Endodermal cell (in vitro differentiated cells): ENCODE data around the gene SRPK3. TPM values are rescaled to one million over a fixed set of nuclear protein-coding genes. Genes with fewer than 3 reads are reported as not detected.

Experiments used
- DNase-seq: peaks from one replicate; pipeline ENCODE4 v3.0.0-alpha.2; 2017
- H3K27ac ChIP-seq: 2 replicates; pipeline ENCODE4 v1.5.1; 2013; ENCODE audit warnings: mild to moderate bottlenecking, low read depth, low read length, moderate library complexity
- H3K27me3 ChIP-seq: 2 replicates; pipeline ENCODE4 v1.6.1; 2013; ENCODE audit warnings: mild to moderate bottlenecking, low read length, moderate library complexity; ENCODE audit not compliant: insufficient read depth, control insufficient read depth, poor library complexity, severe bottlenecking
- H3K36me3 ChIP-seq: 2 replicates; pipeline ENCODE4 v1.7.0; 2013; ENCODE audit warnings: mild to moderate bottlenecking, low read length, moderate library complexity; ENCODE audit not compliant: control insufficient read depth, insufficient read depth
- H3K4me1 ChIP-seq: one replicate; pipeline ENCODE4 v1.7.0; 2013; ENCODE audit warnings: low read length; ENCODE audit not compliant: control insufficient read depth, insufficient read depth
- H3K4me3 ChIP-seq: 2 replicates; pipeline ENCODE4 v1.5.1; 2013; ENCODE audit warnings: mild to moderate bottlenecking, low read length, moderate library complexity
- H3K9ac ChIP-seq: 2 replicates; pipeline ENCODE4 v1.6.1; 2013; ENCODE audit warnings: mild to moderate bottlenecking, low read length, moderate library complexity; ENCODE audit not compliant: poor library complexity, severe bottlenecking; ENCODE audit errors: extremely low read depth
- H3K9me3 ChIP-seq: 2 replicates; pipeline ENCODE4 v1.6.1; 2013; ENCODE audit warnings: mild to moderate bottlenecking, low read length, moderate library complexity; ENCODE audit not compliant: control insufficient read depth
- H3K27ac Mint-ChIP-seq: 2 replicates; pipeline ENCODE4 v1.8.0; 2020; ENCODE audit warnings: mixed read lengths
- H3K27me3 Mint-ChIP-seq: 2 replicates; pipeline ENCODE4 v1.8.0; 2021; ENCODE audit warnings: mild to moderate bottlenecking, mixed read lengths; ENCODE audit not compliant: insufficient read depth
- H3K36me3 Mint-ChIP-seq: 2 replicates; pipeline ENCODE4 v1.8.0; 2020; ENCODE audit warnings: low read depth, mixed read lengths
- H3K4me1 Mint-ChIP-seq: 2 replicates; pipeline ENCODE4 v1.8.0; 2020; ENCODE audit warnings: mixed read lengths
- H3K4me3 Mint-ChIP-seq: 2 replicates; pipeline ENCODE4 v1.8.0; 2020; ENCODE audit warnings: mild to moderate bottlenecking, moderate library complexity, mixed read lengths
- H3K9me3 Mint-ChIP-seq: 2 replicates; pipeline ENCODE4 v1.8.0; 2020; ENCODE audit warnings: mild to moderate bottlenecking, mixed read lengths
- WGBS, 2 experiments: methylation state at CpG; one replicate each; pipeline versions ENCODE4 v1.1.5 to v1.1.7; 2013; ENCODE audit warnings: missing lambda C conversion rate in 2 of 2, mixed read lengths in 1 of 2; ENCODE audit not compliant: insufficient coverage in 1 of 2, insufficient read length in 1 of 2; 5-methylcytosine and 5-hydroxymethylcytosine counted together
- total RNA-seq, 2 donors: library from RNA; stranded (reverse); fragmentation: NEBNext Ultra II Directional in 1 of 2; extraction: Animal tissue kit (Norgen Biotek cat#: 25700) in 1 of 2; gene quantifications; 2 replicates in 1 of 2; 3 replicates in 1 of 2; pipeline ENCODE4 v1.2.1, GENCODE V29; 2021
- TF ChIP-seq, protein P1 (sequence below): fragments of 200-600 bp; sonication (generic); conservative IDR thresholded peaks from 2 replicates; pipeline ENCODE4 v1.5.0; 2021; ENCODE audit warnings: antibody characterized with exemption, mild to moderate bottlenecking

The SRPK3 gene
- total RNA-seq, 2 donors from 2014 or later: not detected

DNA sequence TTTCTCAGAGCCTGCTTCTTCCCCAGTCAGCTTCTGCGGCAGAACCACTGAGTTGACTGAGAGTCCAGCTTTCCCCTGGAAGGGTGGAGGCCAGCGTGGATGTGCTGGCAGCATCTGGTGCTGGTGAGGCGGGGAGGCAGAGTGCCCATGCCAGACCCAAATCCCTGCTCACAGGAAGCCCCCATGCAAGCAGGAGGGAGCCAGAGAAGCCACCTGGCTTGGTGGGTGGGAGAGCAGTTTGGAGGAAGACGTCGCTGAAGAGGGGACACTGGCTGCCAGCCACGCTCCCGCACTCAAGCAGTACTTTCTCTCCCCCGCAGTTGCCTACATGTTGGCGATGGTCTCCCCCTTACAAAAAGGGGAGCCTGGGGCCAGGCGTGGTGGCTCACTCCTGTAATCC, 43.5 kb downstream of the SRPK3 start:
- Histone ChIP-seq H3K4me1 (no peaks in the 10 kb centered on the region), H3K36me3 (no peaks in the 10 kb centered on the region), H3K27me3 (no peaks in the 10 kb centered on the region), H3K9ac (no peak overlapping the region), H3K9me3 (no peaks in the 10 kb centered on the region), H3K27ac (no peak overlapping the region), H3K4me3 (no peak overlapping the region)
- Mint-ChIP-seq H3K9me3 (peaks cover 67% of the 10 kb centered on the region), H3K4me3 (no peak overlapping the region), H3K27ac (no peak overlapping the region), H3K36me3 (peaks cover 5% of the 10 kb centered on the region), H3K27me3 (no peaks in the 10 kb centered on the region), H3K4me1 (peaks cover 15% of the 10 kb centered on the region)
- TF ChIP-seq, protein P1, sequence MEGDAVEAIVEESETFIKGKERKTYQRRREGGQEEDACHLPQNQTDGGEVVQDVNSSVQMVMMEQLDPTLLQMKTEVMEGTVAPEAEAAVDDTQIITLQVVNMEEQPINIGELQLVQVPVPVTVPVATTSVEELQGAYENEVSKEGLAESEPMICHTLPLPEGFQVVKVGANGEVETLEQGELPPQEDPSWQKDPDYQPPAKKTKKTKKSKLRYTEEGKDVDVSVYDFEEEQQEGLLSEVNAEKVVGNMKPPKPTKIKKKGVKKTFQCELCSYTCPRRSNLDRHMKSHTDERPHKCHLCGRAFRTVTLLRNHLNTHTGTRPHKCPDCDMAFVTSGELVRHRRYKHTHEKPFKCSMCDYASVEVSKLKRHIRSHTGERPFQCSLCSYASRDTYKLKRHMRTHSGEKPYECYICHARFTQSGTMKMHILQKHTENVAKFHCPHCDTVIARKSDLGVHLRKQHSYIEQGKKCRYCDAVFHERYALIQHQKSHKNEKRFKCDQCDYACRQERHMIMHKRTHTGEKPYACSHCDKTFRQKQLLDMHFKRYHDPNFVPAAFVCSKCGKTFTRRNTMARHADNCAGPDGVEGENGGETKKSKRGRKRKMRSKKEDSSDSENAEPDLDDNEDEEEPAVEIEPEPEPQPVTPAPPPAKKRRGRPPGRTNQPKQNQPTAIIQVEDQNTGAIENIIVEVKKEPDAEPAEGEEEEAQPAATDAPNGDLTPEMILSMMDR: no peak
- WGBS, 2 experiments: 98 to 100% methylated on average over 4 to 10 of the region's 10 CpGs
- peak; percentile 29 for DNase-seq

DNA sequence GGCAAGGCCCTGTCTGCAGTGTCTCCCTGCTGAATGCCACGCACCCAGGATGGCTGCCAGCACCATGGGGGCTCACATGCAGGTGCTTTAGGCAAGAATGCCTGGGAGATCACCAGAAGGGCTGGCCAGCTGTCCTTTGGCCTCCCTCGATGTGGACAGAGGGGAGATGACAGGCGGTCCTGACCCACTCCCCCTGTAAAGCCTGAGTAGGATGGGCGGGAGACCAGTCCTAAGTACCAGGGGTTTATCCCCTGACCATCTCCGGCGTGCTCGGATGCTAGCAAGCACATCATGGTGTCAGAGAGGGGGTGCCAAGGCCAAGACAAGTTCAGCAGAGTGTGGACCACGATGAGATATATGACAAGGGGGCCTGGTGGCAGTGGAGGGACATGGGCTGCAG, 44.2 kb downstream of the SRPK3 start:
- TF ChIP-seq, protein P1: no peak
- no peak overlapping the region for H3K27ac Mint-ChIP-seq
- Histone ChIP-seq H3K4me1 (no peaks in the 10 kb centered on the region), H3K27me3 (no peaks in the 10 kb centered on the region), H3K9ac (no peak overlapping the region), H3K27ac (no peak overlapping the region), H3K9me3 (no peaks in the 10 kb centered on the region), H3K4me3 (no peak overlapping the region), H3K36me3 (no peaks in the 10 kb centered on the region)
- no peaks in the 10 kb centered on the region for H3K27me3 Mint-ChIP-seq
- 93 to 100% methylated on average over 2 to 8 of the region's 8 CpGs for WGBS, 2 experiments
- H3K4me1 Mint-ChIP-seq: peaks cover 12% of the 10 kb centered on the region
- H3K4me3 Mint-ChIP-seq: no peak overlapping the region
- DNase-seq: peak; percentile 40
- H3K36me3 Mint-ChIP-seq: peaks cover 5% of the 10 kb centered on the region
- peaks cover 61% of the 10 kb centered on the region for H3K9me3 Mint-ChIP-seq

- Histone ChIP-seq H3K9ac (no peak overlapping the region), H3K9me3 (no peaks in the 10 kb centered on the region), H3K4me1 (no peaks in the 10 kb centered on the region), H3K4me3 (no peak overlapping the region), H3K27ac (no peak overlapping the region), H3K27me3 (no peaks in the 10 kb centered on the region), H3K36me3 (no peaks in the 10 kb centered on the region)
- DNase-seq: no peak
- Mint-ChIP-seq H3K27ac (peak overlapping the region; percentile 42), H3K36me3 (peaks cover 5% of the 10 kb centered on the region), H3K9me3 (peaks cover 56% of the 10 kb centered on the region), H3K27me3 (peaks cover 5% of the 10 kb centered on the region), H3K4me3 (peak overlapping the region; percentile 69), H3K4me1 (peaks cover 12% of the 10 kb centered on the region)
- TF ChIP-seq, protein P1: no peak
- 50 to 77% methylated on average over 1 to 2 of the region's 3 CpGs for WGBS, 2 experiments
These were observed 46.2 kb downstream of the SRPK3 start for GRCh38 chrX:153827016-153827415.
